ENCODE measurements around the gene TRABD2B. TPM values are rescaled to one million over a fixed set of nuclear protein-coding genes. Genes with fewer than 3 reads are reported as not detected.

Gene TRABD2B
- total RNA-seq, 1 donor from 2014 or later, result not detected

DNA sequence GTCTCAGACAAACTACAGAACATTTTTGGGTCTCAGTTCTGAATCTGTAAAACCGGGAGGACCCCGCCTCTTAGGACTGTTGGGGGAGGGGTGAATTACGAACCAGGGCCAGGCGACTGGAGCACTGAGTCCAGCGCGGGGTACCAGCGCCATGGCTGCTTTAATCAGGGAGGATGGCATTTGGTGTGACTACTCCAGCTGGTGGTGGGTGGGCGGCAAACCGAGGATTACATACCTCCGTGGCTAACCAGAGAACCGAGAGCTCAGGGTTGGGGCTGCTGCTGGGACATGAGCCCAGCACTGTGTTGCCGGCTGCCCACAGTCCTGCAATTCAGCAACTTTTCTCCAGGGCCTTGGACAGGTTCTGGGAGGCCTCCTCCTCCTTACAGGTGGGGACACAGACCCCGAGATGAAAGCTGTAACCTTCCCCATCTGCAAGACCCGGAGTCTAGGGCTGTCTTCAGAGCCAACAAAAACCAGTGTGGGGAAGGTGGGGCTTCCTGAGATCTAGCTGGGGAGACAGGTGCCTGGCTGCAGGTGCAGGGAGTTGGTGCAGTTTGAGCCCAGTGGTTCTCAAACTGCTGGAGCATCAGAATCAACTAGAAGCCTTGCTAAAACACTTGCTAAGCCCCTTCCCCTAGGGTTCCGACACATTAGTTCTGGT lies 285.9 kb downstream of the TRABD2B start:
- peaks cover 72% of the 10 kb centered on the region for H3K27me3 Mint-ChIP-seq (ENCODE audit: unreplicated experiment)
- TF ChIP-seq, protein P1, sequence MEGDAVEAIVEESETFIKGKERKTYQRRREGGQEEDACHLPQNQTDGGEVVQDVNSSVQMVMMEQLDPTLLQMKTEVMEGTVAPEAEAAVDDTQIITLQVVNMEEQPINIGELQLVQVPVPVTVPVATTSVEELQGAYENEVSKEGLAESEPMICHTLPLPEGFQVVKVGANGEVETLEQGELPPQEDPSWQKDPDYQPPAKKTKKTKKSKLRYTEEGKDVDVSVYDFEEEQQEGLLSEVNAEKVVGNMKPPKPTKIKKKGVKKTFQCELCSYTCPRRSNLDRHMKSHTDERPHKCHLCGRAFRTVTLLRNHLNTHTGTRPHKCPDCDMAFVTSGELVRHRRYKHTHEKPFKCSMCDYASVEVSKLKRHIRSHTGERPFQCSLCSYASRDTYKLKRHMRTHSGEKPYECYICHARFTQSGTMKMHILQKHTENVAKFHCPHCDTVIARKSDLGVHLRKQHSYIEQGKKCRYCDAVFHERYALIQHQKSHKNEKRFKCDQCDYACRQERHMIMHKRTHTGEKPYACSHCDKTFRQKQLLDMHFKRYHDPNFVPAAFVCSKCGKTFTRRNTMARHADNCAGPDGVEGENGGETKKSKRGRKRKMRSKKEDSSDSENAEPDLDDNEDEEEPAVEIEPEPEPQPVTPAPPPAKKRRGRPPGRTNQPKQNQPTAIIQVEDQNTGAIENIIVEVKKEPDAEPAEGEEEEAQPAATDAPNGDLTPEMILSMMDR (IDR thresholded peaks at IDR 0.05), result no peak

More for the DNA sequence above, 285.9 kb downstream of the TRABD2B start:
- Mint-ChIP-seq H3K9me3 (ENCODE audit: unreplicated experiment) (no peaks in the 10 kb centered on the region), H3K27ac (ENCODE audit: unreplicated experiment) (no peak overlapping the region), H3K4me3 (ENCODE audit: unreplicated experiment) (no peak overlapping the region), H3K4me1 (ENCODE audit: unreplicated experiment) (peaks cover 17% of the 10 kb centered on the region), H3K36me3 (ENCODE audit: unreplicated experiment) (no peaks in the 10 kb centered on the region)
- DNase-seq (ENCODE audit: extremely low spot score, unreplicated experiment), result no peak

Other genes with a start within 250 kb of the TRABD2B start
- not detected in 2 replicates for gene SLC5A9, start 225.3 kb upstream of the TRABD2B start, total RNA-seq

All from osteocyte (in vitro differentiated cells).